ENCODE measurements around the gene PRKCZ.

DNA sequence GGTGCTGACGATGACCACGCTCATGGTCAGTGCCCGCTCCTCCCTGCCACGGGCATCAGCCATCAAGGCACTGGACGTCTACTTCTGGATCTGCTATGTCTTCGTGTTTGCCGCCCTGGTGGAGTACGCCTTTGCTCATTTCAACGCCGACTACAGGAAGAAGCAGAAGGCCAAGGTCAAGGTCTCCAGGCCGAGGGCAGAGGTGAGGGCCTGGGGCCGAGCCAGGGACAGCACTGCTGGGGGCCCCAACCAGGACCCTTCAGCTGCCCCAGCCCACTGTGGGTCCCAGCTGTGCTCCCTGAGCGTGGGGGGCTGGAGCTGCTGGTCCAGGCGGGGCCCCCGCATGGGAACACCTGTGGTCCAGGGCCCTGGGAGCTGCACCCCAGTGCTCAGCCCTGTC is 20.6 kb upstream of the PRKCZ start:
- TF ChIP-seq POLR2A (IDR thresholded peaks at IDR 0.05) (no peak), CTCF (IDR thresholded peaks at IDR 0.05) (no peak), EP300 (IDR thresholded peaks at IDR 0.05) (no peak)
